Measurements from ENCODE around the gene HPN.
"Not testable (repeated sequence)": the region's sequence is repeated elsewhere in the genome, so short reads cannot be mapped to it uniquely, and the experiment has no call there.

The HPN gene

GRCh38 chr19:35009424-35010415, 31.8 kb upstream of the HPN start:
- no peak for DNase-seq (ENCODE audit: low spot score)

- DNase-seq (ENCODE audit: low spot score): no peak
Measured at GRCh38 chr19:35011091-35011689, 30.3 kb upstream of the HPN start.

GRCh38 chr19:35011737-35012682, 29.5 kb upstream of the HPN start:
- no peak for DNase-seq (ENCODE audit: low spot score)

GRCh38 chr19:35013041-35013819, 28.3 kb upstream of the HPN start:
- DNase-seq (ENCODE audit: low spot score): peak; percentile 86

- no peak for DNase-seq (ENCODE audit: low spot score)
Measured at GRCh38 chr19:35013820-35014754, 27.4 kb upstream of the HPN start.

- not testable (repeated sequence) for DNase-seq (ENCODE audit: low spot score)
Measured at GRCh38 chr19:35014774-35015173, 26.7 kb upstream of the HPN start.

GRCh38 chr19:35015270-35015953, 26.1 kb upstream of the HPN start:
- DNase-seq (ENCODE audit: low spot score): no peak

- DNase-seq (ENCODE audit: low spot score): no peak
Measured at GRCh38 chr19:35015954-35016351, 25.6 kb upstream of the HPN start.

- DNase-seq (ENCODE audit: low spot score): no peak
Measured at GRCh38 chr19:35017507-35017906, 24.0 kb upstream of the HPN start.

- DNase-seq (ENCODE audit: low spot score): no peak
Measured at GRCh38 chr19:35018379-35018778, 23.1 kb upstream of the HPN start.

- no peak for DNase-seq (ENCODE audit: low spot score)
Measured at GRCh38 chr19:35019144-35019543, 22.4 kb upstream of the HPN start.

GRCh38 chr19:35021016-35021415, 20.5 kb upstream of the HPN start:
- DNase-seq (ENCODE audit: low spot score): no peak

- no peak for DNase-seq (ENCODE audit: low spot score)
Measured at GRCh38 chr19:35021596-35021995, 19.9 kb upstream of the HPN start.

- no peak for DNase-seq (ENCODE audit: low spot score)
Measured at GRCh38 chr19:35022460-35022859, 19.1 kb upstream of the HPN start.

- no peak for DNase-seq (ENCODE audit: low spot score)
Measured at GRCh38 chr19:35023428-35023827, 18.1 kb upstream of the HPN start.

GRCh38 chr19:35024095-35024494, 17.4 kb upstream of the HPN start:
- DNase-seq (ENCODE audit: low spot score): no peak

- DNase-seq (ENCODE audit: low spot score): no peak
Measured at GRCh38 chr19:35025969-35026368, 15.6 kb upstream of the HPN start.

- no peak for DNase-seq (ENCODE audit: low spot score)
Measured at GRCh38 chr19:35026418-35026817, 15.1 kb upstream of the HPN start.

GRCh38 chr19:35027009-35027408, 14.5 kb upstream of the HPN start:
- no peak for DNase-seq (ENCODE audit: low spot score)
